HG03025 (cell line): ENCODE results near the gene ABHD6.
"Not testable (repeated sequence)": the region's sequence is repeated elsewhere in the genome, so short reads cannot be mapped to it uniquely, and the experiment has no call there.

Experiments used
- ATAC-seq: cut with Tn5 transposase; IDR thresholded peaks from one replicate; pipeline ENCODE4 v1.9.1; 2021; ENCODE audit warnings: mild to moderate bottlenecking, moderate library complexity; ENCODE audit not compliant: unreplicated experiment, low FRiP score

Gene ABHD6

GRCh38 chr3:58207954-58208353 lies 29.6 kb upstream of the ABHD6 start:
- ATAC-seq = no peak

GRCh38 chr3:58209933-58210332 lies 27.7 kb upstream of the ABHD6 start:
- no peak for ATAC-seq

GRCh38 chr3:58210761-58211460 lies 26.7 kb upstream of the ABHD6 start, which contains the start of gene DNASE1L3:
Gene DNASE1L3 (minus strand): TSS chr3:58210972. CDS start chr3:58210906, 66 bp downstream.
- no peak for ATAC-seq

- peak; percentile 81 for ATAC-seq
Measured at GRCh38 chr3:58214484-58215316, 22.9 kb upstream of the ABHD6 start.

GRCh38 chr3:58215317-58216025 lies 22.1 kb upstream of the ABHD6 start:
- no peak for ATAC-seq

- no peak for ATAC-seq
Measured at GRCh38 chr3:58216496-58217195, 20.9 kb upstream of the ABHD6 start.

- ATAC-seq = no peak
Measured at GRCh38 chr3:58217209-58217811, 20.3 kb upstream of the ABHD6 start.

- no peak for ATAC-seq
Measured at GRCh38 chr3:58218904-58219303, 18.7 kb upstream of the ABHD6 start.

- ATAC-seq = no peak
Measured at GRCh38 chr3:58222161-58222724, 15.3 kb upstream of the ABHD6 start.

- ATAC-seq = no peak
Measured at GRCh38 chr3:58223855-58224254, 13.7 kb upstream of the ABHD6 start.

GRCh38 chr3:58227933-58228332 lies 9.7 kb upstream of the ABHD6 start:
- not testable (repeated sequence) for ATAC-seq

GRCh38 chr3:58230876-58231552 lies 6.6 kb upstream of the ABHD6 start:
- no peak for ATAC-seq

- ATAC-seq = no peak
Measured at GRCh38 chr3:58231666-58232065, 5.9 kb upstream of the ABHD6 start.

- ATAC-seq = no peak
Measured at GRCh38 chr3:58234516-58234931, 3.1 kb upstream of the ABHD6 start.

GRCh38 chr3:58235970-58236369 lies 1.6 kb upstream of the ABHD6 start:
- ATAC-seq = no peak

GRCh38 chr3:58236527-58237237 lies 910 bp upstream of the ABHD6 start:
- no peak for ATAC-seq

GRCh38 chr3:58237941-58238681 lies 519 bp downstream of the ABHD6 start:
- peak; percentile 39 for ATAC-seq

GRCh38 chr3:58238830-58239229 lies 1.2 kb downstream of the ABHD6 start:
- no peak for ATAC-seq
